ENCODE results near the gene ZNF292.

- TF ChIP-seq CTCF (IDR thresholded peaks at IDR 0.05) = no peak
- TF ChIP-seq EP300 (IDR thresholded peaks at IDR 0.05) = no peak
These were observed 58.0 kb downstream of the ZNF292 start for GRCh38 chr6:87213364-87213763.

Data from tibial nerve (tissue), 4 donors.